ENCODE data around the gene B3GLCT. TPM values are rescaled to one million over a fixed set of nuclear protein-coding genes. Genes with fewer than 3 reads are reported as not detected.

Gene B3GLCT
- total and polyA plus RNA-seq, 2 donors (not counting 3 experiments of a cell fraction or from before 2014, with no cell fraction given), result 5.2 to 14.6 TPM

GRCh38 chr13:31351376-31351775, 151.6 kb downstream of the B3GLCT start:
- TF ChIP-seq POLR2A (IDR thresholded peaks at IDR 0.05; ENCODE audit: low read depth, low read length) (no peak), MYC (IDR thresholded peaks at IDR 0.05; ENCODE audit: low read depth, low read length) (no peak), MAX (IDR thresholded peaks at IDR 0.05; ENCODE audit: insufficient read depth, insufficient read length) (no peak), EZH2 (IDR thresholded peaks at IDR 0.05; ENCODE audit: borderline replicate concordance, low read depth, low read length, severe bottlenecking) (no peak), GATA2 (IDR thresholded peaks at IDR 0.05; ENCODE audit: insufficient read depth, insufficient read length, low read depth, low read length) (no peak), JUN (IDR thresholded peaks at IDR 0.05; ENCODE audit: borderline replicate concordance, insufficient read depth, insufficient read length, low read depth) (no peak), FOS (IDR thresholded peaks at IDR 0.05; ENCODE audit: borderline replicate concordance, insufficient read depth, low read length) (no peak), POLR2AphosphoS5 (IDR thresholded peaks at IDR 0.05; ENCODE audit: insufficient read depth, low read depth, low read length) (no peak), CTCF (IDR thresholded peaks at IDR 0.05; ENCODE audit: extremely low read depth in 1 of 2, insufficient read depth in 1 of 2, low read depth in 1 of 2, low read length in 2 of 2) (no peak)
- no peak overlapping the region for H2AFZ ChIP-seq (ENCODE audit: low read depth, low read length)
- no peaks in the 10 kb centered on the region for H3K4me1 ChIP-seq (ENCODE audit: control insufficient read depth, extremely low read depth, insufficient read depth, low read length)
- peaks cover 9 to 24% of the 10 kb centered on the region in 2 experiments for H3K27me3 ChIP-seq (ENCODE audit: control insufficient read depth in 2 of 2, insufficient read depth in 2 of 2, low read length in 2 of 2)
- H3K79me2 ChIP-seq (ENCODE audit: control insufficient read depth, insufficient read depth, low read length), result no peaks in the 10 kb centered on the region
- DNase-seq (ENCODE audit: low read depth, low spot score) (no peak), FAIRE-seq (no peak)
- intact Hi-C loops (cut with micrococcal nuclease) (no loop called here), dilution Hi-C loops (cut with MboI; ENCODE audit: extremely low pct_ligation_motif_present, low sequenced_read_pairs) (no loop called here)
- H3K36me3 ChIP-seq (ENCODE audit: control insufficient read depth in 2 of 2, extremely low read depth in 1 of 2, insufficient read depth in 2 of 2, low read length in 2 of 2), result no peaks in the 10 kb centered on the region
- H3K9me1 ChIP-seq (replicated peaks; ENCODE audit: control insufficient read depth, extremely low read depth, insufficient read depth, low read length), result no peaks in the 10 kb centered on the region
- H4K20me1 ChIP-seq (replicated peaks; ENCODE audit: control insufficient read depth, extremely low read depth, insufficient read depth, low read length), result no peaks in the 10 kb centered on the region
- ChIA-PET POLR2A (no interaction called here), CTCF (interaction anchor here (0.6 to 1.5 kb wide), 4 partner anchors 28 to 153 kb away, joined by 3 to 5 read pairs (median 4); no protein-coding TSS in a partner anchor)
- no peak overlapping the region for H3K4me2 ChIP-seq (ENCODE audit: insufficient read depth, low read length)
- BruUV-seq (replicated peaks), result no TSS peak
- H3K27ac ChIP-seq (ENCODE audit: insufficient read depth, low read depth, low read length), result no peak overlapping the region
- no peak overlapping the region for H3K9ac ChIP-seq (replicated peaks; ENCODE audit: extremely low read depth, insufficient read depth, low read length)
- no peak overlapping the region for H3K4me3 ChIP-seq (replicated peaks in 1 of 3; ENCODE audit: insufficient read depth in 1 of 3, low read depth in 1 of 3, low read length in 3 of 3)
- no peaks in the 10 kb centered on the region for H3K9me3 ChIP-seq (replicated peaks; ENCODE audit: control insufficient read depth, insufficient read depth, low read length)

All from endothelial cell of umbilical vein (primary cell).